OCI-LY7 (cell line): ENCODE results near the gene B3GALNT2.

Source experiments
- EZH2phosphoT487 ChIP-seq: fragments of 200-600 bp; sonication (generic); IDR thresholded peaks from 2 replicates; pipeline ENCODE4 v1.6.1; 2018; ENCODE audit warnings: low read depth, borderline replicate concordance, mild to moderate bottlenecking, mixed run types, antibody characterized with exemption, low read length, moderate library complexity, mixed read lengths
- TF ChIP-seq, protein P1 (sequence below): fragments of 200-600 bp; sonication (generic); conservative IDR thresholded peaks from 2 replicates; pipeline ENCODE4 v1.5.1; 2014; ENCODE audit warnings: mild to moderate bottlenecking, antibody characterized with exemption, low read length, moderate library complexity, mixed read lengths

DNA sequence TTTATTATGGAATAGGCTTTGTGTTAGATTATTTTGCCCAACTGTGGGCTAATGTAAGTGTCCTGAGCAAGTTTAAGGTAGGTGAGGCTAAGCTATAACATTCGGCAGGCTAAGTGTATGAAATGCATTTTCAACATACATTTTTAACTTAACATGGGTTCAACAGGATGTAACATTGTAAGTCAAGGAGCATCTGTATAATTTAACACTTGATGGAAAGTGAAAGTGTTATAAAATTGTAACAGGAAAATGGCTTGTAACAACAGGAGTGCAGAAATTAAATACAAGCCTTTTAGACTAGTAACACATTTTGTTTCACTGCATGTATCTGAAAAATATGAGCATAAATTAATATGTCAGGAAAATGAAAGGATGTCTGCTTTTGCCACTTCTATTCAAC is 42.3 kb downstream of the B3GALNT2 start:
- TF ChIP-seq, protein P1, sequence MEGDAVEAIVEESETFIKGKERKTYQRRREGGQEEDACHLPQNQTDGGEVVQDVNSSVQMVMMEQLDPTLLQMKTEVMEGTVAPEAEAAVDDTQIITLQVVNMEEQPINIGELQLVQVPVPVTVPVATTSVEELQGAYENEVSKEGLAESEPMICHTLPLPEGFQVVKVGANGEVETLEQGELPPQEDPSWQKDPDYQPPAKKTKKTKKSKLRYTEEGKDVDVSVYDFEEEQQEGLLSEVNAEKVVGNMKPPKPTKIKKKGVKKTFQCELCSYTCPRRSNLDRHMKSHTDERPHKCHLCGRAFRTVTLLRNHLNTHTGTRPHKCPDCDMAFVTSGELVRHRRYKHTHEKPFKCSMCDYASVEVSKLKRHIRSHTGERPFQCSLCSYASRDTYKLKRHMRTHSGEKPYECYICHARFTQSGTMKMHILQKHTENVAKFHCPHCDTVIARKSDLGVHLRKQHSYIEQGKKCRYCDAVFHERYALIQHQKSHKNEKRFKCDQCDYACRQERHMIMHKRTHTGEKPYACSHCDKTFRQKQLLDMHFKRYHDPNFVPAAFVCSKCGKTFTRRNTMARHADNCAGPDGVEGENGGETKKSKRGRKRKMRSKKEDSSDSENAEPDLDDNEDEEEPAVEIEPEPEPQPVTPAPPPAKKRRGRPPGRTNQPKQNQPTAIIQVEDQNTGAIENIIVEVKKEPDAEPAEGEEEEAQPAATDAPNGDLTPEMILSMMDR: no peak
- TF ChIP-seq EZH2phosphoT487: no peak
